Hepatocyte (in vitro differentiated cells): ENCODE data around the gene NME4. TPM values are rescaled to one million over a fixed set of nuclear protein-coding genes. Genes with fewer than 3 reads are reported as not detected.
A peak's percentile ranks its signal among the peaks of the same experiment; 100 is the strongest.

ENCODE experiments used
- DNase-seq: peaks from one replicate; pipeline ENCODE4 v3.0.0-alpha.2; 2016; ENCODE audit warnings: low spot score
- H2AFZ ChIP-seq: fragments of 200-600 bp; sonication (generic); 2 replicates; pipeline ENCODE4 v1.6.0; 2016; ENCODE audit warnings: antibody characterized with exemption, mild to moderate bottlenecking
- H3K27ac ChIP-seq: fragments of 200-600 bp; sonication (generic); 2 replicates; pipeline ENCODE4 v1.5.1; 2016; ENCODE audit warnings: mild to moderate bottlenecking
- H3K27me3 ChIP-seq: fragments of 200-600 bp; sonication (generic); 2 replicates; pipeline ENCODE4 v1.6.1; 2016
- H3K36me3 ChIP-seq: fragments of 200-600 bp; sonication (generic); replicated peaks from 2 replicates; pipeline ENCODE4 v1.5.1; 2016; ENCODE audit warnings: low read depth; ENCODE audit not compliant: insufficient read depth
- H3K4me1 ChIP-seq: fragments of 200-600 bp; sonication (generic); 2 replicates; pipeline ENCODE4 v1.5.1; 2016; ENCODE audit warnings: mild to moderate bottlenecking, moderate library complexity; ENCODE audit not compliant: insufficient read depth
- H3K4me2 ChIP-seq: fragments of 200-600 bp; sonication (generic); 2 replicates; pipeline ENCODE4 v1.6.0; 2016
- H3K4me3 ChIP-seq: fragments of 200-600 bp; sonication (generic); 2 replicates; pipeline ENCODE4 v1.5.1; 2016; ENCODE audit warnings: mild to moderate bottlenecking
- H3K79me2 ChIP-seq: fragments of 200-600 bp; sonication (generic); 2 replicates; pipeline ENCODE4 v1.6.0; 2017; ENCODE audit warnings: mild to moderate bottlenecking
- H3K9me2 ChIP-seq: fragments of 200-600 bp; sonication (generic); replicated peaks from 2 replicates; pipeline ENCODE4 v1.6.0; 2017; ENCODE audit warnings: mild to moderate bottlenecking; ENCODE audit not compliant: insufficient read depth
- H3K9me3 ChIP-seq: fragments of 200-600 bp; sonication (generic); 2 replicates; pipeline ENCODE4 v1.5.1; 2016; ENCODE audit warnings: low read depth, mild to moderate bottlenecking
- H4K20me1 ChIP-seq: fragments of 200-600 bp; sonication (generic); 2 replicates; pipeline ENCODE4 v1.6.0; 2016; ENCODE audit warnings: mild to moderate bottlenecking; ENCODE audit not compliant: insufficient read depth, poor library complexity, severe bottlenecking
- CTCF ChIP-seq: fragments of 200-600 bp; sonication (generic); IDR thresholded peaks from 2 replicates; pipeline ENCODE4 v1.5.1; 2016; ENCODE audit warnings: antibody characterized with exemption, mild to moderate bottlenecking; ENCODE audit not compliant: poor library complexity
- EZH2 ChIP-seq: fragments of 200-600 bp; sonication (generic); IDR thresholded peaks from 2 replicates; pipeline ENCODE4 v1.6.1; 2016; ENCODE audit warnings: antibody characterized with exemption, mild to moderate bottlenecking, borderline replicate concordance
- EZH2phosphoT487 ChIP-seq: fragments of 200-600 bp; sonication (generic); IDR thresholded peaks from one replicate; pipeline ENCODE4 v1.6.1; 2018; ENCODE audit warnings: antibody characterized with exemption, mild to moderate bottlenecking, low read depth, moderate library complexity; ENCODE audit not compliant: unreplicated experiment, severe bottlenecking
- WGBS: methylation state at CpG from one replicate; pipeline ENCODE4 v1.1.6; 2016; ENCODE audit warnings: low lambda C conversion rate; ENCODE audit errors: missing lambda C conversion rate; 5-methylcytosine and 5-hydroxymethylcytosine counted together
- polyA plus RNA-seq: library from polyadenylated mRNA; unstranded; fragments of >200 nt; fragmentation: Nextera tagmentation; extraction: Ambion mirVana; gene quantifications from 2 replicates; pipeline ENCODE4 v1.2.1, GENCODE V29; 2016
- total RNA-seq: library from RNA; depleted of rRNA; stranded (reverse); fragments of >200 nt; gene quantifications from 2 replicates; pipeline ENCODE4 v1.2.3, GENCODE V29; 2014

NME4 gene
- total and polyA plus RNA-seq, 2 experiments from 2014 or later: 168 to 543 TPM

DNA sequence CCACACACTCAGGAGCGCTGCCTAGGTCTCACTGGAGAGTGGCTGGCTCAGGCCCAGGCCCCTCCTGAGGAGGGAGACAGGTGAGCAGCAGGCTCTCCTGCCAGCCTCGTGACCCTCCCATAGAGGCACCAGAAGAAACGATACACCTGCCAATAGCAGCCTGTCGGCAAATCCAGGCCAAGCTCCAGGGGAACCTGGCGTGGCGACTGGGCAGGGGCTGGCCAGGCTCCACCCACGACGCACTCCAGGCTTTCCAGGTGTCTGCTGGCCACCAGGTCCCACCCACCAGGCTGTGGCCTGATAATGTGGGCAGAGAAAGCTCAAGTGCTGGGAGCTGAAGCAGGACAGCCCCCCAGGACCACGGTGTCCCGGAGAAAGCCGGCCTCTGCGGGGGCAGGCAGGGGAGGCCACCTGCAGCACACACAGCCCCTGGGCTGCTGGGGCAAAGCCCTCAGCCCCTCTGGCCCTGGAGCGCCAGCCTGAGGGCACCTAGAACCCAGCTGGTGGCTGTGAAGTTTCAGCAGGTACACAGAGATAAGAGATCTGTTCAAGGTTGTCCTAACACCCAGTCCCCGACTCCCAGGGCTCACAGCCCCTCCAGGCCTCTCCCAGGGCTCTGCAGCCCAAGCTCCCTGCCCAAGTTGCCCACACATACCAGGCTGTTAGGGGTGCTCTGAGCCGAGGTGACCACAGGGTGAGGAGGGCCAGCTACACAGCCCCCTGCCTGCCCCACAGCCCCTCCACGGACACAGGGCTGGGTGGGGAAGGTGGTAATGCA lies 17.6 kb upstream of the NME4 start:
- peak overlapping the region; percentile 96 for H3K27ac ChIP-seq
- WGBS: 48% methylated on average over 16 of the region's 16 CpGs
- no peak overlapping the region for H3K4me3 ChIP-seq

GRCh38 chr16:379961-380761 lies 16.8 kb upstream of the NME4 start:
- H3K4me2 ChIP-seq: peak overlapping the region; percentile 97
- H3K27me3 ChIP-seq: no peaks in the 10 kb centered on the region
- no peaks in the 10 kb centered on the region for H3K36me3 ChIP-seq
- peak overlapping the region; percentile 96 for H3K27ac ChIP-seq
- no peak for DNase-seq
- peaks cover 29% of the 10 kb centered on the region for H3K79me2 ChIP-seq
- H3K9me2 ChIP-seq: no peaks in the 10 kb centered on the region
- H2AFZ ChIP-seq: no peak overlapping the region
- H3K4me1 ChIP-seq: peaks cover 29% of the 10 kb centered on the region
- WGBS: 78% methylated on average over 27 of the region's 27 CpGs
- peak overlapping the region; percentile 96 for H3K4me3 ChIP-seq
- no peaks in the 10 kb centered on the region for H3K9me3 ChIP-seq
- TF ChIP-seq EZH2phosphoT487: no peak
- TF ChIP-seq EZH2: no peak
- no peak for TF ChIP-seq CTCF
- peaks cover 8% of the 10 kb centered on the region for H4K20me1 ChIP-seq

More for the DNA sequence above, 17.6 kb upstream of the NME4 start:
- H3K9me2 ChIP-seq: no peaks in the 10 kb centered on the region
- no peaks in the 10 kb centered on the region for H3K36me3 ChIP-seq
- peaks cover 29% of the 10 kb centered on the region for H3K79me2 ChIP-seq
- H3K9me3 ChIP-seq: no peaks in the 10 kb centered on the region
- H3K4me2 ChIP-seq: peak overlapping the region; percentile 97
- DNase-seq: peak; percentile 90
- no peaks in the 10 kb centered on the region for H3K27me3 ChIP-seq
- no peak overlapping the region for H2AFZ ChIP-seq
- TF ChIP-seq EZH2phosphoT487 (no peak), EZH2 (no peak), CTCF (no peak)
- peaks cover 8% of the 10 kb centered on the region for H4K20me1 ChIP-seq
- peaks cover 29% of the 10 kb centered on the region for H3K4me1 ChIP-seq

DNA sequence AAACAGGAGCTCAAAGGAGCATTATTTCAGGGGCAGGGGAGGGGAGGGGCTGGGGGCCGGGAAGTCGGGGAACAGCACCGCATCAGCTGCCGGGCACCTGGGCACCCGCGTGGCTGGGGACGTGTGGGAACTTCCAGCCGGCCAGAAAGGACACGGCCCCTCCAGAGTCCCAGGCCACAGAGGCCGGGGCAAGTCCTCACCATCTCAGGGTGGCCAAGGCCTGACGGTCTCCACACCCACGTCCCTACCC lies 16.3 kb upstream of the NME4 start:
- Histone ChIP-seq H2AFZ (peak overlapping the region; percentile 60), H3K27me3 (no peaks in the 10 kb centered on the region), H3K27ac (peak overlapping the region; percentile 96), H3K4me2 (peak overlapping the region; percentile 97), H3K4me3 (peak overlapping the region; percentile 96), H4K20me1 (peaks cover 8% of the 10 kb centered on the region), H3K4me1 (peaks cover 29% of the 10 kb centered on the region), H3K9me2 (no peaks in the 10 kb centered on the region), H3K9me3 (no peaks in the 10 kb centered on the region), H3K79me2 (peaks cover 29% of the 10 kb centered on the region), H3K36me3 (no peaks in the 10 kb centered on the region)
- DNase-seq: no peak
- TF ChIP-seq CTCF: no peak
- no peak for TF ChIP-seq EZH2phosphoT487
- no peak for TF ChIP-seq EZH2
- WGBS: 0% methylated on average over 3 of the region's 12 CpGs
